ENCODE results near the gene ABCC4.
A peak's percentile ranks its signal among the peaks of the same experiment; 100 is the strongest.
"Not testable (repeated sequence)": the region's sequence is repeated elsewhere in the genome, so short reads cannot be mapped to it uniquely, and the experiment has no call there.

ABCC4 gene

GRCh38 chr13:95298971-95299621 lies 2.2 kb downstream of the ABCC4 start:
- DNase-seq: no peak

GRCh38 chr13:95298169-95298965 lies 2.9 kb downstream of the ABCC4 start:
- DNase-seq: no peak

GRCh38 chr13:95296326-95296925 lies 4.8 kb downstream of the ABCC4 start:
- peak; percentile 27 for DNase-seq

GRCh38 chr13:95295026-95295425 lies 6.2 kb downstream of the ABCC4 start:
- DNase-seq: no peak

- DNase-seq: no peak
Measured at GRCh38 chr13:95292622-95293021, 8.6 kb downstream of the ABCC4 start.

GRCh38 chr13:95289901-95290300 lies 11.3 kb downstream of the ABCC4 start:
- DNase-seq: not testable (repeated sequence)

GRCh38 chr13:95289020-95289444 lies 12.2 kb downstream of the ABCC4 start:
- no peak for DNase-seq

GRCh38 chr13:95284436-95284835 lies 16.8 kb downstream of the ABCC4 start:
- DNase-seq: no peak

- DNase-seq: no peak
Measured at GRCh38 chr13:95279016-95279415, 22.2 kb downstream of the ABCC4 start.

- DNase-seq: no peak
Measured at GRCh38 chr13:95276037-95276505, 25.2 kb downstream of the ABCC4 start.

GRCh38 chr13:95275322-95276036 lies 25.8 kb downstream of the ABCC4 start:
- DNase-seq: no peak

- not testable (repeated sequence) for DNase-seq
Measured at GRCh38 chr13:95273592-95274132, 27.6 kb downstream of the ABCC4 start.

- DNase-seq: not testable (repeated sequence)
Measured at GRCh38 chr13:95272076-95272475, 29.2 kb downstream of the ABCC4 start.

- DNase-seq: no peak
Measured at GRCh38 chr13:95269756-95270155, 31.5 kb downstream of the ABCC4 start.

GRCh38 chr13:95268343-95269065 lies 32.7 kb downstream of the ABCC4 start:
- not testable (repeated sequence) for DNase-seq

- DNase-seq: no peak
Measured at GRCh38 chr13:95267662-95268342, 33.4 kb downstream of the ABCC4 start.

GRCh38 chr13:95264225-95264624 lies 37.0 kb downstream of the ABCC4 start:
- no peak for DNase-seq

- no peak for DNase-seq
Measured at GRCh38 chr13:95262837-95263384, 38.3 kb downstream of the ABCC4 start.

GRCh38 chr13:95261956-95262355 lies 39.3 kb downstream of the ABCC4 start:
- no peak for DNase-seq

GRCh38 chr13:95260031-95260525 lies 41.2 kb downstream of the ABCC4 start:
- no peak for DNase-seq

- no peak for DNase-seq
Measured at GRCh38 chr13:95258619-95259194, 42.5 kb downstream of the ABCC4 start.
